Stimulated activated naive CD4-positive, alpha-beta T cell (primary cell): ENCODE measurements around the gene LIPA.
"Not testable (repeated sequence)": the region's sequence is repeated elsewhere in the genome, so short reads cannot be mapped to it uniquely, and the experiment has no call there.

ENCODE experiments used
- DNase-seq, 6 experiments: peaks; one replicate each; lab custom pipeline; 2025; lab: John Stamatoyannopoulos, UW

LIPA gene

DNA sequence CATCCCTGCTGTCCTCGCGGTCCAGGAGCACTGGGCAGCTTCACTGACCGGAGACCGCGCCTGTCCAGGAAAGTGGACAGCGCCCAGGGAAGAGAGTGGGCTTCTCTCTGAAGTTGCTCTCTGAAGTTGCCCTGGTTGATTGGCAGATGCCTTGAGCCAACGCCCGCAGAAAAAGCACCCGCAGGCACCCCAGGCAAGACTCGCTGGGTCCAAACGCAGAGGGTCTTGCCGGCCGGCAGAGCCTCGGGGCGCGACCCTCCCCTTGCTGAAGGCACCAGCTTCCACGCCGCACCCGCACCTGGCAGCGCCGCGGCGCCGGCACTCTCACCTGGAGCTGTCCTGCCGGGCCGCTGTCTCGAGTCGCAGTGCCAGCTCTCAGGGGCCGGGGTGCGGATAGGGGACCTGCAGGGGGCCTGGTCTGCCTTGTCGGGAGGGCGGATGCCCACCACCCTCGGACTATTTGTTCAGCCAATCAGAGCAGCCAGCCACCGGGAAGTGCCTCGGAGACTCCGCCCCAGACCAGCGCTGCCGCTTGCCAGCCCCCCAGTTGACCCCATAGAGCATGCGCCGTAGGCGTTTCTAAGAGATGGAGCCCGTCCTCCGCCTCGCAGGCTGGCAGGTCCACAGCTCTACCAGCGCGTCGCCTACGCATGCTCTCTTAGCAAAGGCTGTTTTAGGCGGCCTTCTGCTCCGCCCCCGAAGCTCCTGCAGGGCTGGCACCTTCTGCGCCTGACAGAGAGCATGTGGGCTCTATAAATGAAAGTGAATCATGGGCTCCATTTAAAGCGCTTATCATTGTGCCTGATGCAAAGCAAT lies at the start of gene LIPA:
LIPA (minus strand) TSS at position 367 of the 816 bp plus-strand sequence. CDS start 4,127 bp downstream, outside the sequence.
- DNase-seq, result peak; percentile 86 to 96 (median 93)

GRCh38 chr10:89301232-89301631 lies 49.7 kb upstream of the LIPA start:
- DNase-seq, result peak in 2 of 6 experiments; percentile 53 to 65

DNA sequence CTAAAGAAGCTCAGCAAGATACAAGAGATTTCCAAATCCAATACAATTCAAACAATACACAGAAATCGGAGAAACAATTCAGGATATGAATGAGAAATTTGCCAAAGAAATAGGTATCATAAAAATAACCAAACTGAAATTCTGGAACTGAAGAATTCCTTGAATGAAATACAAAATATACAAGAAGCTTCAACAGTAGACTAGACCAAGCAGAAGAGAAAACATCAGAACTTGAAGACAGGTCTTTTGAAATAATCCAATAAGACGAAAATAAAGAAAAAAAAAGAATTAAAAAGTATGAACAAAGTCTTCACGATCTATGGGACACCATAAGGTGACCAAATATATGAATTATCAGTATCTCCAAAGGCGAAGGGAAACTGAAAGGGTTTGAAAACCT lies 47.5 kb upstream of the LIPA start:
- no peak for DNase-seq

DNA sequence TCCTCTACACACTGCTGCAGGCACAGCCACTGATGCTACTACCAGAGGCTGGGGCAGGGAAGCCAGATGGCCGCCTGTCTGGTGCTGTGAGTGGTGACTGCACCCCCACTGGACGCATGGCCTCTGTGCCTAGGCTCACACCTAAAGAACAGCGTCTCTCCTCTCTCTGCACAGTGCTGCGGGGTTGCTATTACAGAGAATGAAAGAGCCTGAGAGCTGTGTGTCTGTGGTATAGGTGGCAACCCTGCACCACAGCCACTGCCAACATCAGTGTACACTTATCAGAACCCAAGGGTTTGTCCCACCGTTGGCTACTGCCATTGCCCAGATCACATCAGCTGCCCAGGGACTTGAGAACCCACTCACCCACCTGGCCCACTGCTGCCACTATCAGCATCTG lies 46.2 kb upstream of the LIPA start:
- no peak for DNase-seq

DNA sequence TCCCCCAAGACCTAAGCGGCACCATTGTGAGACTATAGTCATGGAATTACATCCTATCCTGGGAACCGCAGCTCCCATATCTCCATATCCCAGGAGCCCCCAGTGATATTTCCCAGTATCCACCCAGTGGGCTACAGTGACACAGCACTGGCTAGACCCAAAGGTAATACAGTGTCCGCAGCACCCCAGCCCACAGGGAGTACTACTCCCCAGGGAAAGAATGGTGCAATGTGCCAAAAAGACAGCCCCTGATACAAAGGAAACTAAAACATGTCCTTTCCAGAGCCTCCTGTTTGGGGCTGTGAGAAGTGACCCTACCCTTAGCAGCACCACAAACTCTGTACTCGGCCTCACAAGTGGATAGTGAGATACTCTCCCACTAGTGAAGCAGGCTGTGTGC lies 45.8 kb upstream of the LIPA start:
- no peak for DNase-seq

- DNase-seq, result no peak
Measured at GRCh38 chr10:89296220-89296648, 44.7 kb upstream of the LIPA start.

DNA sequence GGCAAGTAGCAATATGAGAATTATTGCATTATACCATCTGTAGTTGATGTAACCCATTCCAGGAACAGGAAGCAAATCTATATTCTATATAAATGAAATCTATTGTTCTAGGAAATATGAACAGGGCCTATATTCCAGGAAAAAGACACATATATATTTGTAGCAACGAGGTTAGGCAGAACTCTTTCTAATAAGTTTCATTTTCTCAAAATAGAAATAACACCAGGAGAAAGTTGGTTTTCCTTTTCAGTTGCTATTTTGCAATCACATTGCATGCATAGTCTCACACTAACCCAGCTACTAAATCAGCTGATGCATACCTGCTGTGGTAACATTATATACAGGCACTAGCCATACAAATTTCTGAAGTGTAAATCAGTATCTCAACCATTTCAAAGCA lies 44.0 kb upstream of the LIPA start:
- no peak for DNase-seq

DNA sequence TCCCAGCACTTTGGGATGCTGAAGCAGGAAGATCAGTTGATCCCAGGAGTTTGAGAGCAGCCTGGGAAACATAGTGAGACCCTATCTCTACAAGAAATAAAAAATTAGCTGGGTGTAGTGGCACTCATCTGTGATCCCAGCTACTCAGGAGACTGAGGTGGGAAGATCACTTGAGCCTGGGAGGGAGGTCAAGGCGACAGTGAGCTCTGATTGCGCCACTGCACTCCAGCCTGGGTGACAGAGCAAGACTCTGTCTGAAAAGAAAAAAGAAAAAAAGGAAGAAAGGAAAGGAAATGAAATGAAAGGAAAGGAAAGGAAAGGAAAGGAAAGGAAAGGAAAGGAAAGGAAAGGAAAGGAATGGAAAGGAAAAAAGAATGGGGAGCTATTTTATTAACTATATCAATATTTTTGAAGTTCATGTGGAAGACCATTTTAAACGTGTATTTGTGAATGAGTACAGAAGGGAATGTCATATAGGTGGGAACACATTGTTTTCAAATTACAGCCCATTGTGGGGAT lies 43.2 kb upstream of the LIPA start:
- no peak for DNase-seq

- DNase-seq, result not testable (repeated sequence)
Measured at GRCh38 chr10:89285303-89285702, 33.7 kb upstream of the LIPA start.

GRCh38 chr10:89284711-89285110 lies 33.1 kb upstream of the LIPA start:
- DNase-seq, result not testable (repeated sequence)

GRCh38 chr10:89283936-89284475 lies 32.4 kb upstream of the LIPA start:
- no peak for DNase-seq

- no peak for DNase-seq
Measured at GRCh38 chr10:89283025-89283935, 31.7 kb upstream of the LIPA start.

GRCh38 chr10:89281606-89282395 lies 30.2 kb upstream of the LIPA start:
- no peak for DNase-seq

GRCh38 chr10:89280508-89280907 lies 28.9 kb upstream of the LIPA start:
- no peak for DNase-seq

DNA sequence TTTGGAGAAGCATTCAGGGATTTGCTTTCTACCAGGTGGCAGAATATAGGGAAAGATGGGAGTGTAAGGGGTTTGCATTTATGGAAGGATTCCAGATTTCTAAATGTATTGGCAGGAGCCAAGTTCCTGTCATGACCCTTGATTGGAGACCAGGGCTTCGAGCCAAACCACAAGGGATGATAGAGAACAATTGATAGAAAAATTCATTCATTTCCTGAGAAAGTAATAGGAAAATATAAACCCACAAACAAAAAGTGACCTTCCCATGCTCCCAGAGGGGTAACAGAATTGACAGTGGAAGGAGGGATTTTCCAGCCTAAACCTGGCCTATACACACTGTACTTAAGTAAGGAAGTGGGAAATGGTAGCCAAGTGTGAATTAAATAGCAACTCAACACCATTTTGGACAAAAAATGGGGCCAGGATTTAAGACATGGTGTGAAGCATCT lies 27.9 kb upstream of the LIPA start:
- no peak for DNase-seq

DNA sequence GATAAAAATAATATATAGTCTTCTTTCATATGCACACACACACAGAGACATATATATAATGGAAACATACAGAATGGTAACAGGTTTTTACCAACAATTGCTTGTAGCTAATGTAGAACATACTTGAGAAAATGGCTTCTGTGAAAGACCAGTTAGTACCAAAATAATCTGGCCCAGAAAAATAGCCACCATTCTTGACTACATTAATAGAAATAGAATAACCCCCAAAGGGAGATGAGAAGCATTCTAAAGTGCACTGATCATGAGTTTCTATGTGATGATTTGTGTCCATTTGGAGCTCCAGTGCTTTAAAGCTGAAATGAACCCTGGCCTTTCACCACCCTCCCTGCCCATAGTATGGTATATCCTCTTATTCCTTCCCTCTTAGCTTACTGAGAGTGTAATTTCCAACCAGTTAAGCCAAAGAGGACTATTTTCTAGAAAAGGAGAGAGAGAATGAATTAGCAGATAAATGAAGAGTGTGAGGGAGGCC lies 27.4 kb upstream of the LIPA start:
- DNase-seq, result no peak

DNA sequence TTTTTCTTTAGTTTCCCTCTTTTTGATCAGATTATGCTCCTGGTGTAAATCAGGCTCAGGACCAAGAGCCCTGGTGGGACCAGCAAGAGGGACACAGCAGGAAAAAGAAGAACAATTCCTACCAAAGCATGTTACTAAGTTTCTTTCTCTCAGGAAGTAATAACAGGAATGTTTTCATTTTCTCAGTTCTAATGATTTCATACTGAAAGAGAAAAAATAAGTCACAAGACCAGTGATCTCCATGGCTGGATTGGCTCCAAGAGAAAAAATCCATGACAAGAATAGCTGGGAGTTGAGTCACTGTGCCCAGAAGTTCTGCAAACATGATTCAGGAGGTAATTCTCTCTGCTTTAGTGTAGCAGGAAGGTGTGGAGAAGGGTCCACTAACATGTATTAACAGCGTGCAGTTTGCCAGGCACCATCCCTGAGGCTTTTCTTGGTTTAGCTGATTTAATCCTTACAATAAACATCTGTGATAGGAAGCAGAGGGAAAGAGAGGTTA lies 26.5 kb upstream of the LIPA start:
- no peak for DNase-seq

- DNase-seq, result no peak
Measured at GRCh38 chr10:89275383-89275782, 23.8 kb upstream of the LIPA start.

GRCh38 chr10:89274928-89275327 lies 23.4 kb upstream of the LIPA start:
- no peak for DNase-seq

- DNase-seq, result no peak
Measured at GRCh38 chr10:89273680-89274079, 22.1 kb upstream of the LIPA start.

DNA sequence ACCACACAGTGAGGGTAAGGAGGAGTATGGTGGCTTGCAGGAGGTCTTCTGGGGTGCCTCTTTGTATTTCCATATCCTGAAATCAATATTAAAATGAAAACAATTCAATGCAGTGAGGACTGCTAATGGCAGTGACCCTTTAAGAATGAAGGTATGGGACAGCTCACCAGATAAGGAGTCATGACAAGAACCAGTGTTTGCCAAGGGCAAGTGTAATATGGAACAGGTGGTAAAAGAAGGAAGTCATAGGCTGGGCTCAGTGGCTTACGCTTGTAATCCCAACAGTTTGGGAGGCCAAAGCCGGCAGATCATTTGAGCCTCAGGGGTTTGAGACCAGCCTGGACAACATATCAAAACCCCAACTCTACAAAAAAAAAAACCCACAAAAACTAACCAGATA lies 20.0 kb upstream of the LIPA start:
- no peak for DNase-seq
